GM06990 (cell line): Measurements from ENCODE around the gene RPS5.
A peak's percentile ranks its signal among the peaks of the same experiment; 100 is the strongest.
"Not testable (repeated sequence)": the region's sequence is repeated elsewhere in the genome, so short reads cannot be mapped to it uniquely, and the experiment has no call there.

ENCODE experiments used
- DNase-seq: peaks from one replicate; pipeline ENCODE4 v3.0.0-alpha.2; 2011; ENCODE audit not compliant: insufficient read length; ENCODE audit errors: extremely low read depth
- H3K27me3 ChIP-seq: replicated peaks from 2 replicates; pipeline ENCODE4 v1.6.0; 2011; ENCODE audit warnings: low read length; ENCODE audit not compliant: control insufficient read depth, insufficient read depth
- H3K36me3 ChIP-seq: 2 replicates; pipeline ENCODE4 v1.5.1; 2011; ENCODE audit warnings: low read length; ENCODE audit not compliant: control insufficient read depth, insufficient read depth
- H3K4me3 ChIP-seq: replicated peaks from 2 replicates; pipeline ENCODE4 v1.5.1; 2011; ENCODE audit warnings: low read depth, mild to moderate bottlenecking, control low read depth, low read length
- CTCF ChIP-seq: IDR thresholded peaks from 2 replicates; pipeline ENCODE4 v1.5.1; 2011; ENCODE audit warnings: low read length, control low read depth, mild to moderate bottlenecking, inconsistent platforms; ENCODE audit not compliant: insufficient read depth, poor library complexity, severe bottlenecking

RPS5 gene

GRCh38 chr19:58429745-58430144 lies 42.7 kb downstream of the RPS5 start:
- no peaks in the 10 kb centered on the region for H3K27me3 ChIP-seq
- DNase-seq = no peak
- peaks cover 9% of the 10 kb centered on the region for H3K36me3 ChIP-seq
- TF ChIP-seq CTCF = no peak
- H3K4me3 ChIP-seq = no peak overlapping the region

DNA sequence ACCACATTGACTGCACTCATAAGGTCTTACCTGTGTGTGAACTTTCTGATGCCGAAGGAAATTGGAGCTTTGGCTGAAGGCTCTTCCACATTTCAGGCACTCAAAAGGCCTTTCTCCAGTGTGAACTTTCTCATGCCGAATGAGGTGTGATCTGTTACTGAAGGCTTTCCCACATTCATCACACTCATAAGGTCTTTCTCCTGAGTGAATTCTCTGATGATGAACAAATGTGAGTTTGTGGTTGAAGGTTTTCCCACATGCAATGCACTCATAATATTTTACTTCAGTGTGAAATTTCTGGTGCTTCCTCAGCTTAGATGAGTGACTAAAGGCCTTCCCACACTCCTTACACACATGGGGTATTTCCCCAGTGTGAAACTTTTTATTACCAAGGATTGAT lies 47.1 kb downstream of the RPS5 start:
- H3K36me3 ChIP-seq = peaks cover 16% of the 10 kb centered on the region
- H3K27me3 ChIP-seq = no peaks in the 10 kb centered on the region
- DNase-seq = no peak
- no peak for TF ChIP-seq CTCF
- H3K4me3 ChIP-seq = no peak overlapping the region

DNA sequence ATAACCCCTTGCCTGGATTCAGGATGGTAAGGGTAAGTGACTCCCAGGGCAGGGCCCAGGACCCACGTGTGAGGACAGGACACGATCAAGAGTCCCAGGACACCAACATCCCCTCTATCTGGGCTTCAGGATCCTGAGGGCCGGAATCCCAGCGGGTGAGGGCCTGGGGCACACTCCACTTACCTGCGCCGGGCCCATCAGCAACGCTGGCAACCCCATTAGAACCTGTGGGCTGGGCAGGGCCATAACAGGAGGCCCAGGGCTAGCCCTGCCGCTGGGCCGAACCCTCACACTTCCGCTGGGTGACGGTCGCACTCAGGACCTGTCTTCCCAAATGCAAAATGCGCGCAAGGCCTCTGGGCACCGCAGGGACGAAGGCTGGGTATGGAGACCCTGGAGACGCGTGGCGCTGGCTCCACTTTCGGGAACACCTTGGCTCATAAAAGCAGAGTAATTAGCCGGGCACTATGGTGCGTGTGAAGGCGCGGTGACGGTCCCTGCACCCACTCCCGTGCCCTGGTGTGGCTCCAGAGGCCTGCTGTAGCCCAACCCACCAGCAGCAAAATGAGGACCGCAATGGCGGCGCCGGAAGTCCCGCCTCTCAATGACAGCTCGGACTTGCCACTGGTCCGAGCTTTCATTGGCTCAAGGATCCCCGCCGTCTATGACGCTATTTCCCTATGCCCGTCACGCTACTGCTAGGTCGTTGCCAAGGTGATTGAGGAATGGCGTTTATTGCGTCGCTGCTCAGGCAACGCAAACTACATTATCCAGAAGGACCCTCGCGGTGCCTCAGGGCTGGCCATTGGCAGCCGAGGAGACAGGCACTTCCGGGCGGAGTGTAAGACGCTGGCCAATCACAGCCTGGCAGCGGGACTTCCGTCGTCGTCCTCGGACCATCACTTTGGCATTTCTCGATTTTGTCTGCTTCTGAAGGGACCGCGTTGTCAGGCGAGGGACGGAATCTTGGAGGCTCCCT lies 52.8 kb downstream of the RPS5 start, which contains the start of gene ZNF132:
TSS of gene ZNF132 (minus strand) at position 578 of the 979 bp plus-strand sequence. CDS start at position 246, 332 bp downstream.
- no peaks in the 10 kb centered on the region for H3K27me3 ChIP-seq
- no peak for TF ChIP-seq CTCF
- peak within 1 kb of the TSS; percentile 89 for H3K4me3 ChIP-seq
- peaks cover 6% of the 10 kb centered on the region for H3K36me3 ChIP-seq
- peak; percentile 94 for DNase-seq

GRCh38 chr19:58440556-58440955 lies 53.5 kb downstream of the RPS5 start:
- no peak for TF ChIP-seq CTCF
- H3K4me3 ChIP-seq = peak overlapping the region; percentile 89

GRCh38 chr19:58442986-58443385 lies 55.9 kb downstream of the RPS5 start:
- not testable (repeated sequence) for DNase-seq, H3K27me3 ChIP-seq, H3K4me3 ChIP-seq, H3K36me3 ChIP-seq

More at GRCh38 chr19:58440556-58440955, 53.5 kb downstream of the RPS5 start:
- no peak for DNase-seq
- peaks cover 4% of the 10 kb centered on the region for H3K36me3 ChIP-seq
- H3K27me3 ChIP-seq = no peaks in the 10 kb centered on the region
